Brain pericyte (primary cell): ENCODE results near the gene SRPK3.
"Not testable (repeated sequence)": the region's sequence is repeated elsewhere in the genome, so short reads cannot be mapped to it uniquely, and the experiment has no call there.

Experiments used
- DNase-seq: peaks from one replicate; pipeline ENCODE4 v3.0.0-alpha.2; 2012; ENCODE audit warnings: low read depth, low spot score

SRPK3 gene, protein sequence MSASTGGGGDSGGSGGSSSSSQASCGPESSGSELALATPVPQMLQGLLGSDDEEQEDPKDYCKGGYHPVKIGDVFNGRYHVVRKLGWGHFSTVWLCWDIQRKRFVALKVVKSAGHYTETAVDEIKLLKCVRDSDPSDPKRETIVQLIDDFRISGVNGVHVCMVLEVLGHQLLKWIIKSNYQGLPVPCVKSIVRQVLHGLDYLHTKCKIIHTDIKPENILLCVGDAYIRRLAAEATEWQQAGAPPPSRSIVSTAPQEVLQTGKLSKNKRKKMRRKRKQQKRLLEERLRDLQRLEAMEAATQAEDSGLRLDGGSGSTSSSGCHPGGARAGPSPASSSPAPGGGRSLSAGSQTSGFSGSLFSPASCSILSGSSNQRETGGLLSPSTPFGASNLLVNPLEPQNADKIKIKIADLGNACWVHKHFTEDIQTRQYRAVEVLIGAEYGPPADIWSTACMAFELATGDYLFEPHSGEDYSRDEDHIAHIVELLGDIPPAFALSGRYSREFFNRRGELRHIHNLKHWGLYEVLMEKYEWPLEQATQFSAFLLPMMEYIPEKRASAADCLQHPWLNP

DNA sequence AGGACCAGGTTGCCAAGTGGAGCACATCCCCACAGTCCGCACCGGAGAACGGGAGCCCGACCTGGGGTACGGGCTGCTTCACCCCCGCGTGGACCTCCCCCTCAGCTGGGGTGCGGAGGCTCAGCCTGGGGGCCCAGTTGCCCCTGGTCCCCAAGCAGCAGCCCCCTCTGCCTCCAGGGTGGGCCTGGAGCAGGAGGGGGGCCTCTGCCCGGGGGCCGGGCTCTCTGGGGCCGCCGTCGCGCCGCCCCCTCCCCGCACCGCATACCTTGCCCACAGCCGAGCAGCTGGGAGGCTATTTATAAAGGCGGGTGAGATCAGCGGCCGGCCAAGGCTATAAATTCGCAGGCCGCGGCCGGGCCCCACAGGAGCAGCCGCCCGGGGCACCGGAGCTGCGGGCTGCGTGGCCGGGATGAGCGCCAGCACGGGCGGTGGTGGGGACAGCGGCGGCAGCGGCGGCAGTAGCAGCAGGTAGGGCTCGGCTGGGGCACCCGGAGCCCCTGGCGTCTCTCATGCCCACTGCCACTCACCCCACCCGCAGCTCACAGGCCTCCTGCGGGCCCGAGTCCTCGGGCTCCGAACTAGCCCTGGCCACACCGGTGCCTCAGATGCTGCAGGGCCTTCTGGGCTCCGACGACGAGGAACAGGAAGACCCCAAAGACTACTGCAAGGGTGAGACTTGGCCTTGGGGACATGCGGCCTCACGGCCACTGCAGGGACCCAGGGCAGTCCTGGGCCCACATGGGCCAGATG lies at the start of gene SRPK3:
Gene SRPK3, plus strand, starts transcription at position 364 of the 750 bp plus-strand sequence. Its CDS starts 46 bp downstream, at position 410.
- DNase-seq, result no peak

DNA sequence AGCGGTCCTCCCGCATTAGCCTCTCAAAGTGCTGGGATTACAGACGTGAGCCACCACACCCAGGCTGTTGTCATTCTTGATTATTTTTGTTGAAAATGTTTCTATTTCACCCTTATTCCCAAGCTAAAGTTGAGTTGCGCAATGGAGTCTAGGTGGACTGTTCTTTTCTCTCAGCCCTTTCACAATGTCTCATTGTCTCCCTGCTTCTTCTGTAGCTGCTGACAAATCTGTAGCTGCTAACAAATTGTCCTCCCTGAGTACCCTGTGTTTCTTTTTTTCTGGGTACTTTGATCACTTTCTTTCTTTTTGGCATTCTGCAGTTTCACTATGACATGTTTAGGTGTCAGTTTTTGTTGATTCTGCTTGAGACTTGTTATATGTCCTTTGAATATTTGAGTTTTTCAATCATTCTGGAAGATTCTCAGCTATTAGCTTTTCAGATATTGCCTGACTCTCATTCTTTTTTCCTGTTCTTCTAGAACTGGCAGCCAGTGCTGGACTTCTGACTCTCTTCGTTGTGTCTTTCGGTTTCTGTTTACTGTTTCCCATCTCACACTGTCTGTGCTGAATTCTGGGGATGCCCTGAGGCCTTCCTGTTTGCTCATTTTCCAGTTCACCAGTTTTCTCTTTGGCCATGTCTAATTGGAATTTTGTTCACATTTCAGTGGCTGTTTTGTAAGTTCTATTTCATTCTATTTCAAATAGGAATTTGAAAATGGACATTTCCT lies 49.6 kb upstream of the SRPK3 start:
- DNase-seq, result no peak

DNA sequence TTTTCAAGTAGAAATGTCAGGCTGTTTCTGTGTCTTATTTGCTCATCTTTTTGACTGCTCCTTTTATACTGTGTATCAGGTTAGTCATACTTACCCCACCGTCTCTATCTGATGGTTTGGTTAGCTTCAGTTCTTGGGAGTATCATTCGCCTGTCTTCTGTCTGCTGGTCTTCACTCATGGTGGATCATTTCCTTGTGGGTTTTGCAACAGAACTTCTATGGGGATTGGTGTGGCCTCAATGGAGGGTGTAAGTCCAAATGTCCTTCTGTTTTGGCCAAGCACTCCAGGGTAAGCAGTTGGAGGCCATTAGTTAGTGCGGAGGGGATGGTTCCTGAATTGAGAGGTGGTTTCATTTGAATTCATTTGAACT lies 49.0 kb upstream of the SRPK3 start:
- DNase-seq, result no peak

DNA sequence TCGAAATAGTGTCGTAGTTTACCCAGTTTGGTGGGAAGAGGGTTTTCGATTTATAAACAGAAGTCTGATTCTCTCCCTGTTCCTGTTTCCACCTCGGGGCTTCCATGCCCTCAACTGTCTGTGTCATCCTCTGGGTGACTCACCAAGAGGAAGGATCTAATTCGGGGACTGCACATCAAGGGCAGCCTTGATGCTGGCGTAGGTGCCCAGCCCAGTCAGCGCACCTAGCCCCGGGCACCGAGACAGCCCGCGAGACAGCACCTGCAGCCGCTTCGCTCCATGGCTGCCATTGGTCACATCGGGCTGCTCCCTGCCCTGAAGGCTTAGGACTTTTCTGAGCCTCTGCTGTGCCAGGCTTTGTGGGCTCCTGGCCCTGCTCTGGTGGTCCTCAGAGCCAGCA lies 48.4 kb upstream of the SRPK3 start:
- no peak for DNase-seq

DNA sequence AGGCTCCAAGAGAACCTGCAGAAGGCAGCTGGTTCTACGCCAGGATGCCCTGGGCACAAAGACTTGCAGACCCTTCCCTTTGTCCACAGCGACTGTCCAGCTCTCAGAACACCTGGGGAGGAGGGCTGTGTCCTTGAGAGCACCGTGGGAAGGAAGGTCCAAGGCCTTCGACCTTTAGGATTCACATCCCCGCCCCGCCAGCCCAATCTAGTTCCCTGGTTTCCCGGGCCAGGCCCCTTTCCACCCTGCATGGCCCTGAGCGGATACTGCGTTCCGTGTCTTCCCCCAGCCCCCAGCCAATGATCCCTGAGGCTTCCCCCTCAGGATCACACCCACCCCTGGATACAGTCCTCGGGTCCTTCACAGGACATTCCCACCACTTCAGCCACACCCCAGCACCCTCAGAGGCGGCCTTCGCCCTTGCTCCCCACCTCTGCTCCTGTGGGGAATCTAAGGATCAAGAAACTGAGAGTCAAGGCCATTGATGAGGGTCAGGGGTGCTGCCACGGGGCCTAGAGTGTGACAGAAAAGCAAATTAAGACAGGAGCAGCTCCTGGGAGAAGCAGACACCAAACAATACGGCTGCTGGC lies 47.1 kb upstream of the SRPK3 start:
- DNase-seq, result no peak

DNA sequence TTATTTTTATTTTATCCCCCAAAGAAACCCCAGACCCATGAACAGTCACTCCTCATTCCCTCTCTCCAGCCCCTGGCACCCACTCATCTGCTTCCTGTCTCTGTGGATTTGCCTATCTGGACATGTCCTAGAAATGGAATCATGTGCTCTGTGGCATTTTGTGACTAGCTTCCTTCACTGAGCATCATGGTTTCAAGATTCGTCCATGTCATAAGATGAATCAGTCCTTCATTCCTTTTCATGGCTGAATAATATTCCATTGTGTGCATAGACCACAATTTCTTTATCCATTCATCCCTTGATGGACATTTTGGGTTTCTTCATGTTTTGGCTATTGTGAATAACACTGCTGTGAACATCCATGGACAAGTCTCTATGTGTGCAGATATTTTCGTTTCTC lies 46.0 kb upstream of the SRPK3 start:
- no peak for DNase-seq

DNA sequence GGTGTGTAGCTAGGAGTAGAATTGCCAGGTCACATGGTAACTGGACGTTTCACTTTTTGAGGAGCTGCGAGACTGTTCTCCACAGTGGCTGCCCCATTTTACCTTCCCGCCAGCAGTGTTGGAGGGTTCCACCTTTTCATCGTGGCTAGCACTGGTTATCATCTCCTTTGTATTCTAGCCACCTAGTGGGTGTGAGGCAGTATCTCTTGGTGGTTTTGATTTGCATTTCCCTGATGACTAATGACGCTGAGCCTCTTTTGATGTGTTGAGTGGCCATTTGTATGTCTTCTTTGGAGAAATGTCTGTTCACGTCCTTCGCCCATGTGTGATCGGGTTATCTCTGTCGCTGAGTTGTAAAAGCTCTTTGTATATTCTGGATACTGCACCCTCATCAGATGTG lies 45.6 kb upstream of the SRPK3 start:
- no peak for DNase-seq

DNA sequence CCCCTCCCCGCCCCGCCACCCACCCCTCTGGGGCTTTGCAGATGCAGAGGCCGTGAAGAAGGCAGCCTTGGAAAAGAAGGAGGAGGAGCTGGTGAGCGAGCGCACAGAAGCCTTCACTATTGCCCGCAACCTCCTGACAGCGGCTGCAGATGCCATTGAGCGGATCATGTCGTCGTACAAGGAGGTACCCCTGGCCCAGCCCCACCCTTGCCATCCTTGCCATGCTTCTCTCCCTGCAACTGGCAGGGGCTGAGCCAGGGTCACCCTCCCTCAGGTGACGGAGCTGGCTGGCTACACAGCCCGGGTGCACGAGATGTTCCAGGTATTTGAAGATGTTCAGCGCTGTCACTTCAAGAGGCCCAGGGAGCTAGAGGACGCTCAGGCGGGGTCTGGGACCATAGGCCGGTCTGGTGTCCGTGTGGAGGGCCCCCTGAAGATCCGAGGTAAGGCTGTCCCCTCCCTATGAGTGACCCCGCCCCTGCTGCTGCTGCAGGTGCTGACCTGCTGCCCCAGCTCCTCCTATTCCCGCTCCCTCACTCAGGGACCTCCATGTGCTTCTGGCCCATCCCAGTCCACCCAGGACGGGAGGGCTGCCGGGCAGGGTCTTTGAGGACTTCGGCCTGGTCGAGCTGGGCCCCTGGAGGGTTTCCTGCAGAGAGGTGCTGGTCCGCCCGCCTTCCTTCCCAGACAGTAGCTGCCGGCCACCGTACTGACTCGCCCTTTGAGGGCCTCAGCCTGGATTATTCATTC lies 44.6 kb upstream of the SRPK3 start:
- no peak for DNase-seq

DNA sequence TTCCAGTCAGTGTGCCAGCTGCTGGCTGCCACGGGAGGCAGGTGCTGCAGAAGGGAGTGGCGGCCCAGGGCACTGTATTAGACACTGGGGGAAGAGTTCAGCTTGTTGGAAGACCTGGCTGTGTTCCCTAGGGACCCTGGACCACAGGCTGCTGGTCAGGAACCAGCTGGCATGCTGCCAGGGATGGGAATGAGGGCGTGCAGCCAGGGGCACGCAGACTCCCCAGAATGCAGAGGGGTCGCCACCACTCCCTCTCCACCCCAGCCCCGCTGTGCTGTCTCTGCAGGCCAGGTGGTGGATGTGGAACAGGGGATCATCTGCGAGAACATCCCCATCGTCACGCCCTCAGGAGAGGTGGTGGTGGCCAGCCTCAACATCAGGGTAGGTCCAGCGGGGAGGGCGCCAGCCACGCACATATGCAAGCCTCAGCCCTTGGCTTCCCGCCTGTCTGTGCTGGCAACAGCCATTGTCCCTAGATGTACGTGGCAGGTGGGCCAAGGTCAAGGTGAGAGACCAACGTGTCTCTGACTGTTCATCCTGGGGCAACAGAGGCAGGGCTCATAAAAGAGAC lies 43.9 kb upstream of the SRPK3 start:
- DNase-seq, result no peak

DNA sequence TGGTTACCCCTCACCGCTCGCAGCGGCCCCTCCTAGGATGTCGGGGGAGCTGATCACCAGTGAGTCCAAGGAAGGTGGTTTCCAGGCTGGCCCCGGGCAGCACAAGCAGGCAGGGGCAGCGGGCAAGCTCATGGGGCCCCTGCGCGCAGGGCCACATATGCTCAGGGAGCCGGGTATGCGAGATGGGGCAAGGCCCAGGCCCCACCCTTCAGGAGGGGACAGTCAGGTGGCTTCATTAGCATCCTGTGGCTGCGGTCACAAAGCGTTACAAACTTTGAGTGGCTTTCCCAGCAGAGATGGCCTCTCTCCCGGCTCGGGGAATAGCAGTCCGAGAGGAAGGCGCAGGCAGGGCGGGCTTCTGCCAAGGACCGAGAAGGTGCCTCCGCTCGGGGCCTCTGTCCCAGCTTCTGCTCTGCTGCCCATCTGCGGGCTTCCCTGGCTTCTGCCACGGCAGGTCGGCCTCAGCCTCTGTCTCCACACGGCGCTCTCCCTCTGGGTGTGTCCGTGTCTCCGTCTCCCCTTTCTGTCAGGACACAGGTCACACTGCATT lies 42.7 kb upstream of the SRPK3 start:
- no peak for DNase-seq

DNA sequence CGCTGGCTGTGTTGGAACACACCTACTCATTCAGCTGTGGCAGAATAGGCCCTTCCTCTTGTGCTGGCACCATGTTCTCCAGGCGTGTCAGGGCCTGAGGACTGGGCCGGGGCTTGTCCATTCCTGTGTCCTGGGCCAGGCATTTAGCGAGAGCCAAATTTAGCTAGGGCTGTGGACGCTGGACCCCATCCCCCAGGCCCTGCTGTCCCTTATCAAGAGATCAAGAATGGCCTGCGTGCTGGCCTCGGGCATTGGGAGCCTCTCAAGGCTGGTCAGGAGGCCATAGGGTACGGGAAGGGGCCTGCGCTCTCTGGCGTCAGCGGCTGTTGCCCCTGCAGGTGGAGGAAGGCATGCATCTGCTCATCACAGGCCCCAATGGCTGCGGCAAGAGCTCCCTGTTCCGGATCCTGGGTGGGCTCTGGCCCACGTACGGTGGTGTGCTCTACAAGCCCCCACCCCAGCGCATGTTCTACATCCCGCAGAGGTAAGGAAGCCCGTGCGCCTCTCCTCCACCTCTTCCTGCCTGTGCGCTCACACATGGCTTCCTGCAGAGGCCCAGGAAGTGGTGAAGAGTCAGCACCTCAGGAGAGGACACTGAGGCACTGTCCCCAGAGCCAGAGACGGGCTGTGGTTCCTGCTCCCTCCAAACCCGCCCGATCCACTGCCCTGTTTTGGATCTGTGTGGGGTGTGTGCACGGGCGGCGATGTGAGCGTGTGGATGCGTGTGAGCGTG lies 40.9 kb upstream of the SRPK3 start:
- no peak for DNase-seq

DNA sequence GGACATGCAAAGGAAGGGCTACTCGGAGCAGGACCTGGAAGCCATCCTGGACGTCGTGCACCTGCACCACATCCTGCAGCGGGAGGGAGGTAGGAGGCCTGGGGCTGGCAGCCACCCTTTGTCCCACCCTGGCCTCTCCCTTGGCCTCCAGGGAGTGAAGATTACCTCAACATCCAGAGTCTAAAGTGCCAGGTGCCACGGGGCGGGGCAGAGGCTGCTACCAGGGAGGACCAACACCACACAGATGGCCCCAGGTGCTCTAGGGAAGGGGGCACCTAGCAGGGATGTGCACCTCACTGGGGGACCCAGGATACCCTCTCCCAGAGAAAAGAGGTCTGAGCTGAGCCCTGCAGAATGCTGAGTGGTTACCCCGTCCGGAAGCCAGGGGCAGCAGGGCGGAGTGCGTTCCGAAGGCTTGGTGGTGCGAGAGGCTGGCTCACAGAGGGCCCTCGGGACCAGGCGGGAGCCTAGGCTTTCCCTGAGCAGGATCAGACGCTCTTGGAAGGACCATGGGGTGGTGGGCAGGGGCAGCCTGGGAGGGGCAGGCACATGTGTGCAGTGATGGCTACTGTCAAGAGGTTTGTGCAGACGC lies 40.1 kb upstream of the SRPK3 start:
- DNase-seq, result no peak

DNA sequence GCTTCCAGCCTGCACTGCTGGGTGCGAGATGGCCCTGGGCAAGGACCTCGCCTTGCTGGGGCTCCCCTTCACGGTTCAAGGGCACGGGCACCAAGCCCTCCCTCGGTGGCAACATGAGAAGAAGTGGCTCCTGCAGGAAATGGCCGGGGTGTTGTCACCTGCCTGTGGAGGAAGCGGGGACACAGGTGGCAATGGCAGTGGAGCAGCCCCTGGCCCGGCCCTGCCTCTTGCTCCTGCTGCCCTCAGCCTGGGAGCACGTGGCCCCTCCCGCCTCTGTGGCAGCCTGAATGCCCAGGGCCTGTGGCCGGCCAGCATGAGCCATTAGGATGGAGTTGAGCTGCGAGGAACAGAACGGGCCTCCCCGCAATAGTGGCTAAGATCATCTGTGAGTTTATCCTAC lies 39.4 kb upstream of the SRPK3 start:
- no peak for DNase-seq

DNA sequence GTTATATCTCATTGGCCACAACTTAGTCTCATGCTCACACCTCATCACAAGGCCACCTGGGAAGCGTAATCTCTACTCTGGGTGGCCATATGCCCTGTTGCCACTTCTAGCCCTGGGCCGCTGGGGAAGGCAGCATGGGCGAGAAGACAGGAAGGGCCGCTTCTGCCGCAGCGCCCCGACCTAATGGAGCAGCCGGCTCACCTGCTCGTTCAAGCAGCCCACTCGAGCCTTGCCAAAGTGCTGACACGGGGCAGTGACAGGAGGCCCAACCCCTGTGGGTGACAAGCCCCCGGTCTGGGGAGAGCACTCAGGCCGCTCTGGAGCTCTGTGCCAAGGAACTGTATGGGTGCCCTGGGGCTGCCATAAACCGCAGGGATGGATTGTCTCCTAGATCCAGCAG lies 38.7 kb upstream of the SRPK3 start:
- not testable (repeated sequence) for DNase-seq

DNA sequence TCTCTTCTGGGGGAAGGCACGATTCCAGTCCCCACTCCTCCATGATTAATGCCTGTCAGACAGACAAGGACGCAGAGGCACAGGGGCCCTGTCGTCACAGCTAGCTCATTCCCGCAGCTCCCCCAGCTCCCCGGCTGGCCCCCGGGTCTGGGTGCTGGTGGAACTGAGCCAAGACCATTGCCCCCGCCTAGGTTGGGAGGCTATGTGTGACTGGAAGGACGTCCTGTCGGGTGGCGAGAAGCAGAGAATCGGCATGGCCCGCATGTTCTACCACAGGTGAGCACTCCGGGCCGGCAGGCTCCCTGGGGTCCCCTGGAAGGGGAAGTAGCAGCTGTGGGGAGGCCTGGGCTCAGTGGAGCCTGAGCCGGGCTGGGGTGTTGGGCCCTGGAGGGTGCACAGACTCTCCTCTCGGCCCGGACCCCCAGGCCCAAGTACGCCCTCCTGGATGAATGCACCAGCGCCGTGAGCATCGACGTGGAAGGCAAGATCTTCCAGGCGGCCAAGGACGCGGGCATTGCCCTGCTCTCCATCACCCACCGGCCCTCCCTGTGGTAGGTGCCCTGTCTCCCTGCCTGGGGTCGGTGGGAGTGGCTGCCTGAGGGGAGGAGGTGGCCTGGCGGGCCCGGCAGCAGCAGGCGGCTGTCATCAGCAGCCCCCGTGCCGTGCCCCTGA lies 37.9 kb upstream of the SRPK3 start:
- DNase-seq, result not testable (repeated sequence)

DNA sequence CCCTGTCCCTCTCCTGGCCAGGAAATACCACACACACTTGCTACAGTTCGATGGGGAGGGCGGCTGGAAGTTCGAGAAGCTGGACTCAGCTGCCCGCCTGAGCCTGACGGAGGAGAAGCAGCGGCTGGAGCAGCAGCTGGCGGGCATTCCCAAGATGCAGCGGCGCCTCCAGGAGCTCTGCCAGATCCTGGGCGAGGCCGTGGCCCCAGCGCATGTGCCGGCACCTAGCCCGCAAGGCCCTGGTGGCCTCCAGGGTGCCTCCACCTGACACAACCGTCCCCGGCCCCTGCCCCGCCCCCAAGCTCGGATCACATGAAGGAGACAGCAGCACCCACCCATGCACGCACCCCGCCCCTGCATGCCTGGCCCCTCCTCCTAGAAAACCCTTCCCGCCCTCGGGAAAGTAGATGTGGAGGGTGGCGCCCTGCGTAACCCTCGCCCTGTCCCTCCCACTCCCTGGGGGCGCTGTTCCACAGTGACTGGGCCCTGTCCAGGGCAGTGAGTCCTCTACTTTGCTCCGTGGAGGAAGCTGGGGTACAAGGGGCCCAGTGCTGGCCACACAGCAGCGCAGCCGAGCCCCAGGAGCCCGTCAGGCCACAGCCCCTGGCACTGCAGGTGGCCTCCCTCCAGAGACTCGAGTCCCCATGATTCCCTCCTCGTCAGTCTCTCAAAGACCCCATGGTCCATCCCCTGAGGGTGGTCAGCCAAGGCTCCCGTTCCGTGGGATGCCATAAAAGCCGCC lies 37.2 kb upstream of the SRPK3 start:
- not testable (repeated sequence) for DNase-seq

DNA sequence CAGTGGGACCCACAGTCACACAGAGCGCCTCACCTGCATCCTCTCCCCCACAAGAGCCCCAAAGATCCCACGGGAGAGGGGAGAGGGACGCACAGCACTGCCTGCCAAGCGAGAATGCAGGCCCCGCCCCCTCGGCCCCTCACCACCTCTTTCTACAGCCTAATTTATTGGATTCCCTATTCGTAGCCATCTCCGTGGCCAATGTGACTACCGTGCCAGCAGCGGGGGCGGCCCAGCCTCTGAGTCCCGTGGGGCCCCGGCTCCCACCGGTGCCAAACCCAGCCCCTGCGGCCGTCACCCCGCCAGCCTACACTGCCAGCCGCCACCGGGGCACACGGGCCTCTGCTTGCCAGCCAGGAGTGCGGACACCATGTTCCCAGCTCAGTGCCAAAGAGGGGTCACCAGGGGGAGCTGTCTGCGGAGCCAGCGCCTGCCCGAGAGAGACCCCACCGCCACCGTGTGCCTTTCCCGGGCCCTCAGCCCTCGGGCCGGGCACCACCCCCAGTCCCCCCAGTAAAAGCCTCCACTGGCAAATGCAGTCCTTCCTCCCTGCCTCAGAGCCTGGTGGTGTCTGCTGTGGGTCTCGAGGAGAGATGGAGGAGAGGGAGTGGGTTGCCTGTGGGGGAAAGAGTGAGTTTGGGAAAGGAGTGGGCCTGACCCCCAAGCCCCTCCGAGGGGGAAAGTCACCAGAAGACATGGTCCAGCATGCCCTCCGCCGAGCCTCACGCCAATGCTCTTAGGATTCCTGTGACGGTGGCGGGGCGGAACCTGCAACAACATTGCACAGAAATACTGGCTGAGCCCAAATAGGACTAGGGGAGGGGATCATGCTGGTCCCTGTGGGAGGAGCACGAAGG lies 36.4 kb upstream of the SRPK3 start:
- no peak for DNase-seq
